KMS-11 (cell line): ENCODE data around the gene PADI1.

Experiments used
- H2AFZ ChIP-seq: fragments of 200-600 bp; sonication (generic); 2 replicates; pipeline ENCODE4 v1.6.1; 2016; ENCODE audit warnings: antibody characterized with exemption, mixed run types, low read depth
- H3K27ac ChIP-seq: fragments of 200-600 bp; sonication (generic); 2 replicates; pipeline ENCODE4 v1.6.1; 2016; ENCODE audit warnings: mild to moderate bottlenecking, mixed run types
- H3K27me3 ChIP-seq: fragments of 200-600 bp; sonication (generic); 2 replicates; pipeline ENCODE4 v1.6.1; 2017; ENCODE audit warnings: mild to moderate bottlenecking, low read depth, mixed run types, moderate library complexity; ENCODE audit not compliant: insufficient read depth
- H3K36me3 ChIP-seq: fragments of 200-600 bp; sonication (generic); 2 replicates; pipeline ENCODE4 v1.6.1; 2017; ENCODE audit warnings: mild to moderate bottlenecking, mixed run types; ENCODE audit not compliant: insufficient read depth
- H3K4me1 ChIP-seq: fragments of 200-600 bp; sonication (generic); 2 replicates; pipeline ENCODE4 v1.6.1; 2016; ENCODE audit warnings: mild to moderate bottlenecking, low read depth, mixed run types; ENCODE audit not compliant: poor library complexity, severe bottlenecking
- H3K4me2 ChIP-seq: fragments of 200-600 bp; sonication (generic); 2 replicates; pipeline ENCODE4 v1.7.0; 2016; ENCODE audit warnings: mild to moderate bottlenecking, mixed run types
- H3K4me3 ChIP-seq: fragments of 200-600 bp; sonication (generic); IDR thresholded peaks from 2 replicates; pipeline ENCODE4 v1.6.1; 2017; ENCODE audit warnings: low read depth, low read length, mixed read lengths; ENCODE audit not compliant: insufficient read depth
- H3K79me2 ChIP-seq: fragments of 200-600 bp; sonication (generic); 2 replicates; pipeline ENCODE4 v1.6.1; 2016; ENCODE audit warnings: low read depth, mixed run types; ENCODE audit not compliant: insufficient read depth
- H3K9ac ChIP-seq: fragments of 200-600 bp; sonication (generic); 2 replicates; pipeline ENCODE4 v1.6.1; 2016; ENCODE audit warnings: mild to moderate bottlenecking, mixed run types
- H4K20me1 ChIP-seq: fragments of 200-600 bp; sonication (generic); 2 replicates; pipeline ENCODE4 v1.6.1; 2016; ENCODE audit warnings: mild to moderate bottlenecking, mixed run types; ENCODE audit not compliant: insufficient read depth
- CTCF ChIP-seq: fragments of 200-600 bp; sonication (generic); conservative IDR thresholded peaks from 2 replicates; pipeline ENCODE4 v1.6.1; 2017; ENCODE audit warnings: low read depth, mild to moderate bottlenecking, antibody characterized with exemption, low read length, moderate library complexity, mixed read lengths

The PADI1 gene

GRCh38 chr1:17228619-17229018, 23.7 kb downstream of the PADI1 start:
- Histone ChIP-seq H3K4me2 (no peak overlapping the region), H3K4me1 (no peaks in the 10 kb centered on the region), H3K27me3 (peaks cover 70% of the 10 kb centered on the region; the same call in 1 of the 2 replicates), H2AFZ (no peak overlapping the region), H3K4me3 (no peak overlapping the region), H3K36me3 (no peaks in the 10 kb centered on the region), H3K79me2 (no peaks in the 10 kb centered on the region), H4K20me1 (no peaks in the 10 kb centered on the region), H3K9ac (no peak overlapping the region), H3K27ac (no peak overlapping the region)
- TF ChIP-seq CTCF: no peak

DNA sequence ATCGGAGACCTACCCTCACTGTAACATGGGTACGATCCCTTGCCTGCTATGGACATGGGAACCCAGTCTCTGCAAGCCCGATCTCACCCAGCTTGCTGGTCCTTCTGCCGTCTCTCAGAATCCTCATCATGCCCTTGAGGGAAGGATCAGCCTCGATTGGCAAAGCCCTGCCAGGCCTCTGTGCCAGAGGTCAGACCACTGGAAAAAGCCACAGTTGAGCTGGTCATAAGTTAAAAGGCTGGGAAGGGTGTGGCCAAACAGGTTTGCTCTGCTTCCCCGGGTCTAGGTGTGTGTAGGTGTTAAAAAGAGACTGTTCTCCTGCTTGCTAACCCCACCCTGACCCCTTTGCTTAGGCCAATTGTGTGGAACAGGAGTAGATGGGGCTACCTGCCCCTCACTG, 24.5 kb downstream of the PADI1 start:
- H3K4me1 ChIP-seq: no peaks in the 10 kb centered on the region
- no peak overlapping the region for H3K27ac ChIP-seq

GRCh38 chr1:17230106-17230505, 25.2 kb downstream of the PADI1 start:
- TF ChIP-seq CTCF: no peak
- Histone ChIP-seq H3K27ac (no peak overlapping the region), H4K20me1 (no peaks in the 10 kb centered on the region), H3K4me3 (no peak overlapping the region), H3K4me1 (no peaks in the 10 kb centered on the region), H3K36me3 (no peaks in the 10 kb centered on the region), H3K27me3 (peaks cover 69% of the 10 kb centered on the region), H2AFZ (no peak overlapping the region), H3K9ac (no peak overlapping the region), H3K79me2 (no peaks in the 10 kb centered on the region), H3K4me2 (no peak overlapping the region)

More for the DNA sequence above, 24.5 kb downstream of the PADI1 start:
- Histone ChIP-seq H3K9ac (no peak overlapping the region), H3K36me3 (no peaks in the 10 kb centered on the region), H2AFZ (no peak overlapping the region), H3K79me2 (no peaks in the 10 kb centered on the region), H3K27me3 (peaks cover 72% of the 10 kb centered on the region), H4K20me1 (no peaks in the 10 kb centered on the region), H3K4me2 (no peak overlapping the region), H3K4me3 (no peak overlapping the region)
- no peak for TF ChIP-seq CTCF

DNA sequence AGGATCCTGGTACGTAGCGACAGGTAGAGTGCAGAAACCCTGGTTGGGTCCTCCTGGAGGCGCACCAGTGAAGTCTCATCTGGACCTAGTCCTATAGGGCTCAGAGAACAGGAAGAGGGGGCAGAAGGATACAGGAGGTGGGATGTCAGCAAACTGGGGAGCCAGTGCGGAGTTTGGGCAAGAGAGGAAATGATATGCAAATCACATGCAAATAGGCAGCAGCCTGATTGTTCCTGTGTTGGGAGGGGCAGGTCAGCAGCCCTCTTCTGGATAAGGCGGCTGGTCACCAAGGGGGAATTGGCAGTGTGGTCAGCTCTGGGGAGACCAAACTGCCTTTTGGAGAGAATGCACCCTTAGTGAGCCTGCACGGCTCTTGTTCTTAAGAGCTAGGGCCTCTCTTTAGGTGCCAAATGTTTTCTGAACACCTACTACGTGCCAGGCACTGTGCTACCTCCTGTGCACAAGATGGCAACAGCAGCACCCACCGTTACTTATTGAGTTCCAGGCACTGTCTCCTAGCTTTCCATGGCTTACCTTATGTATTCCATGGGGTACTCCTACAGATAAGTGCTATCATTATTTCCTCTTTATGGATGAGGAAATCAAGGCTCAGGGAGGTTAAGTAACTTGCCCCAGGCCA, 25.9 kb downstream of the PADI1 start:
- H3K36me3 ChIP-seq: no peaks in the 10 kb centered on the region
- no peak overlapping the region for H3K27ac ChIP-seq
- H3K79me2 ChIP-seq: no peaks in the 10 kb centered on the region
- H3K4me2 ChIP-seq: no peak overlapping the region
- H3K27me3 ChIP-seq: peaks cover 69% of the 10 kb centered on the region
- TF ChIP-seq CTCF: no peak
- H4K20me1 ChIP-seq: no peaks in the 10 kb centered on the region
- no peak overlapping the region for H3K4me3 ChIP-seq
- no peaks in the 10 kb centered on the region for H3K4me1 ChIP-seq
- H3K9ac ChIP-seq: no peak overlapping the region
- H2AFZ ChIP-seq: no peak overlapping the region
